DMS153 treated with DMSO at 0.1 percent for 48 hours (cell line): ENCODE data around the gene ST3GAL3.
"Not testable (repeated sequence)": the region's sequence is repeated elsewhere in the genome, so short reads cannot be mapped to it uniquely, and the experiment has no call there.

ENCODE experiments used
- DNase-seq: peaks from one replicate; lab custom pipeline; 2025; ENCODE audit not compliant: unreplicated experiment; lab: John Stamatoyannopoulos, UW

ST3GAL3 gene

DNA sequence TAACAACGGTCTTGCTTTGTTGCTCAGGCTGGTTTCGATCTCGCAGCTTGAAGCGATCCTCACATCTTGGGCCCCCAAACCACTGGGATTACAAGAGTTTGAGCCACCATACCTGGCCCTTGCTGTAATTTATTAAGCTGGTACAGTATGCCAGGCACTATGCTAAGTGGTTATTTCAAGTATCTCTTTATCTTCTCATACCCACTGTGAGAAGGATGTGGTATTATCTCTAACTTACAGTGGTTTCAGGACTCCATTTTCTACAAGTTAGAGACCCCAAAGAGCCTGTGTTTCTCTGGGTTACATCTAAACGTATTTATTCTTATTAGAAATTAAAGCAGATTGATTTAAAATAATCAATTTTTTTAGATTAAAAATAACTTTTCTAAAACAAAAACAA lies 8.1 kb upstream of the ST3GAL3 start:
- DNase-seq: no peak

DNA sequence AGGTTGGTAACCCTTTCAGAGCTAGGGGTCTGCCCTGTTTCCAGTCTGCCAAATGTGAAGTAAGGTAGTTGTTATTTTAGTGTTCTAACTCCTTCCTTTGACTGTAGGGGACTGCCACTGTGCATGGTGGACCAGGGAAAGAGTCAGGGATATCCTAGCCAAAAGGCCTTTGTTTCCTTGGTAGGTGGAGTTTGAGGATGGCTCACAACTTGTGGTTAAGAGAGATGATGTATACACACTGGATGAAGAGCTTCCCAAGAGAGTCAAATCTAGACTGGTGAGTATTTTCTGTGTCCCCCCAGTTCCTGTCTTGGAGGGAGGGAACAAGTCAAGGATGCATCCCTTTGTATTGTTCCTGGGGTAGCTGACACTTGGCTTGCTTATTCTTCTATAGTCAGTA lies 3.5 kb upstream of the ST3GAL3 start:
- no peak for DNase-seq

DNA sequence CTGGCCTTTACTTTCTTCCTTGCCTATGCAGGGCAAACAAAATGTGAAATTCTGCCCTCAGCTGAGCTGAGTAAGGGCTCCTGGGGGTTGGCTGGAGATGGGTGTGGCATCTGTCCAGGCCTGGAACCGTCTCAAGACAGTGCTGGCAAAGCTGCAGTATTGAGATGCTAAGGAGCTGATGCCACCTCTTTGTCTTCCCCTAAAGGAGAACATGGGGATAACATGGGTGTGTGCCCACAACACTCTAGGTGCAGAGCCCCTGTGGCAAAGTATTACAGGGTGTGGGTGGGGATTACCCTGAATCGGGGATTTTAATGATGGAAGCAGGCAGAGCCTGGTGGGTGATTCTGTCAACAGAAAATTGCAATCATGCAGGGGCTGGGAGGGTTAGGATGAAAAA lies 2.5 kb upstream of the ST3GAL3 start:
- DNase-seq: no peak

DNA sequence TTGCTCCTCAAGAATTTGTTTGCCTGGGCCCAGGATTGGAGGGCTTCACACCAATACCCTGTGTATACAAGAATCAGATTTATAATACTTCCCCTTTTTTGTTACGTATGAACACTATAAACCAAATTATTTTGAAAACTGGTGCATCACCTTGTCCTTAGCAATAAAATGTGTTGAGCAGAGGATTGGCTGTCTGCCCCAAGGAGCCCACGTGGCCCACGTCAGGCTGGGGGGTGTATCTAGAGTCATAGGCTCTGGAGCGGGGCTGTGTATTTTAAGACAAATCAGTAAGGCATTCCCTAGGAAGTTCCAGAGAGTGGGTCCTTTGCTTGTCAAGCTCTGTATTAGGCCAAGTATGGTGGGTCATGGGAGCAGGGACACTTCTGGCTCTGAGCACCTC lies 2.0 kb upstream of the ST3GAL3 start:
- no peak for DNase-seq

DNA sequence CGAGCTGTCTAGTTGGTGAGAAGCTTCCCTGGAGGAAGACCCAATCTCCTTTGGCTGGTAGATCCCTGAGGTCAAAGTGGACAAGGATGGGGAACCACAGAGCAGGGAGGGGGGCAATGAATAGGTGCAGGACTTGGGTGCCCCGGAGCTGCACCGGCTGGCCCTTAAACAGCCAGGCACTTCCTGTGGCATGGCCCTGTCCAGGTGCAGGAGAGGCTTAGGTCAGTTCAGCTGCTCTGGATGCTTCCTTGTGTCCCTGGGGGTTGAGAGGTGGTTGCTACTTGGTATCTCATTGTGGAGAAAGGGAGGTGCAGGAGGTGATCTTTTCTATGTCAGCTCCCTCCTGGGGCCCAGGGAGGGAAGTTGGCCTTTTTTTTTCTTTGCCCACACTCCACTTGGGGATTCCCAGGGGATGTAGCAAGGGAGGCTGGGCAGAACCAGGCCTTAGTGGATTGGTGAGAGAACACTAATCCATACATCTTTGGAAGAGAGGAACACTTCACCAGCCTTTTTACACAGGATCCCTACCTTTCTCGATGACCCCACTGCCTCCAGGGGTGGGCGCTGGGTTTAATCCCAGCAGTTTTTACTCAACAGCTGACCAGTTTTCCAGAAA lies 1.2 kb upstream of the ST3GAL3 start:
- no peak for DNase-seq

DNA sequence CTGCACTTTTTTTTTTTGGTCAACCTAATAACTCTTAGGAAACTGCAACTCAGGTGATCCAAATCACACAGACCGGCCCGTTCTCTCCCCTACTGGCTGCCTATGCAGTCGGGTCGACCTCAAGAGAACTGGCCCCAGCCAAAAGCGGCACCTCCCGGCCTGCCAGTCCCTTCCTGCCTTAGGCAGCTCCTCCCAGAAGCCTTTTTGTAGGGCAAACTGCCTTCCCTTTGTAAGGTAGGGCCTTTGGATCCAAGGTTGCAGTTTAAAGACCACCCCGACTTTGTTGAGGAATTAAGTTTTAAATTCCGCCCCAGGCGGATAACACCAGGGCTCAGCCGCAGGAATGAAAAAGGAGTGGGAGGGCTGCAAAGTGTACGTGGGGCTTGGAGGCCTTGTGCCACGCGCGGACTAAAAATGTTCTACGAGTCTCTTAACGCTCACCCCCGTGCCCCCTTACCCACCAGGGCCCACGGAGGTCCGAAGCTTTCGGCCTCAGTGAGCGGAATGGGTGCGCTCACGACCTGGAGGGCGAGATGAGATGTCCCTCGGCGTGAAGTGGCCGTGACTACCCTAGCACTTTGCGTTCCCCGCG lies 642 bp upstream of the ST3GAL3 start:
- DNase-seq: no peak

DNA sequence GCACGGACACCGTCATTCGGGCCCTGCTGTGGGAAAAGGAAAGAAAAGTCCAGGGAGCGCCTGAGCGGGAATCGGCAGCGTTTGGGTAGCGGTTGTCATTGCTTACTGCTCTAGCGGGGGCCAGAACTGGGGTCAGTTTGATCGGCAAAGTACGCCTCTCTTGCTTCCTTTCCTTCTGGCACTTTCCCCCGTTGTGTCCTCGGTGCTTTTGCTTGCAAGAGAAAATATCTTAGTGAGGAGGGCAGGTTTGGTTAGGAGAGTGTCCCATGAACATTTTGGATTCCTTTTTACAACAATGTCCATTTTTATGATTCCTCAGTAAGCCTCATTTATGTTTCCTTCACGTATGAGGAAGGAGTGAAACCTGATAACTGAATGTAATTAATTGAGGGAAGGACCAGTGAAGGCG lies 670 bp downstream of the ST3GAL3 start:
- peak; percentile 42 for DNase-seq

DNA sequence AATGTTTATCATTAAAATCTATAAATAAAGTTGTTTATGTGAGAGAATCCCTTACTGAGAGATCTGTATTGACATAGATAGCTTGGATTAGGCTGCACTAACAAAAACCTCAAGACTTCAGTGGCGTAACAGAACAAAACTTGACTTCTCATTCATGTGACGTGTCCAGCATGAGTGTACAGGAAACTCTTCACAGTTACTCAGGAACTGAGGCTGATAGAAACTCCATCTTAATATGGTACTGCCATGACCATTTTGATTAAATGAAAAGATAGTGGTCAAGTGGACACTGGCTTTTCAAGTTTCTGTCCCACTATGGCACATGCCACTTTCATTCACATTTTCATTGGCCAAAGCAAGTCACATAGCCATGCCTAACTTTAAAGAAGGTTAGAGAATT lies 3.7 kb downstream of the ST3GAL3 start:
- no peak for DNase-seq

DNA sequence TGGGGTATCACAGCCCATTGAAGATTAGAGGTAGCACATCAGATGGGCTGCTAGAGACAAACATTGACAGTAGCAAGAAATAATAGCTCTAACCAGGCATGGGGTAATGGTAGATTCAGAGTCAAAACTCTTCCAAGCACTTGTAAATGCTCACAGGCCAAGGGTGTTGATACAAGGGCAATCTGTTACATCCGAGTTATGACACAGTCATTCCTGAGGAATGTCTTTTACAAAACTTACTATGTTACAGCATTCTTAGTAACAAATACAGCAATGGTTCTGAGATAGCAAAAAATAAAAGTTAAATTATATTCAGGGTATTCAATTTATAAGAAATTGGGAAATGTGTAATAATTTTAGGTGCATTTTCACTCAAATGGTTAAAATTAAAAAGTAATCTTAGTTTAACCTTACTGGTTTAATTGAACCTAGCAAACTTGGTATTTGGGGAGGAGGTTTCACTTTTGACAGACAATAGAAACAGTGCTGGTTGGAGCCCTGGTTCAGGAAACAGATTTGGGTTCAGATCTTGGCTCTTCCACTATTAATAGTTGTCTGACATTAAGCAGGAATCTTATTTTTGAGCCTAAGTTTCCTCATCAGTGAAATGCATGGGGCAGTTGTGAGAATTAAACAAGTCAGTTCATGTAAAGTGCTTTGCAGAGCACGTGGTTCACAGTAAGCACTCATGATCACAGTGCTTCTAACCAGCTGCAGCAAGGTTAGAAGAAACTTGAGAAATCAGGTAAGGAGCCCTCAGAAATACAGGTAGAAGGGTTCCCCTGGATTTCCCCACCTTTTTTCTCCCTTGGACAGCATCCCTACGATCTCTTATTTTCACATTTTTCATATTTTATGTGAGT lies 4.4 kb downstream of the ST3GAL3 start:
- DNase-seq: no peak

DNA sequence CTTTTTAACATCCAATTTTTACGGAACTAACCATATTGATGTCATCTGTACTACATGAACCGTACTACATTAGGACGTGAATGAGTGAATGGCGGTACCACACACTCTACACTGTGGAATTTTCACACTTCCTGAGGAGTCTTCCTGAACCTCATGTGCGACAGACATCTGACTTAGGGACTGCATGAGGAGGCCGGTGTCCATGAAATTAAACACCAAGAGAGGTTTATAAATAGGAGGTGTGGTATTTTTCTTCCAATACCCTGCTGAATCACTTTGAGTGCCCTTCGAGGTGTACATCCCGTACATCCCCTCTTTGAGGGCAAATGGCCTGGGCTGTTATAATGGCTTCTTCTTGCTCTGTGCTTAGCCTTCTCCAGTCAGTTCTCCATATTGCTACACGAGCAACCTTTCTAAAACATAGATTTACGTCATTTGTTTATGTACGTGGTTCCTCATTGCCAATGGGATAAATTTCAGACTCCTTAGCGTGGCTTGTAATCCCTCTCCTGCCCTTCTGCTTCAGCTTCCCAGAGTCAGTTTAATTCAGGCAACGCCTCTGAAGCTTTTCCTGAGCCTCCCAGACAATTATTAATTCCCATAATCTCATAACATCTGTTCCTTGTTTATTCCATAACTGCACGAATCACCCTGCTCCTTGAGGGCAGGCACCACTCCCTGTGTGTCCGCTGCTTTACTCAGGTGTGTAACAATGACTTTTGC lies 9.4 kb downstream of the ST3GAL3 start:
- no peak for DNase-seq

DNA sequence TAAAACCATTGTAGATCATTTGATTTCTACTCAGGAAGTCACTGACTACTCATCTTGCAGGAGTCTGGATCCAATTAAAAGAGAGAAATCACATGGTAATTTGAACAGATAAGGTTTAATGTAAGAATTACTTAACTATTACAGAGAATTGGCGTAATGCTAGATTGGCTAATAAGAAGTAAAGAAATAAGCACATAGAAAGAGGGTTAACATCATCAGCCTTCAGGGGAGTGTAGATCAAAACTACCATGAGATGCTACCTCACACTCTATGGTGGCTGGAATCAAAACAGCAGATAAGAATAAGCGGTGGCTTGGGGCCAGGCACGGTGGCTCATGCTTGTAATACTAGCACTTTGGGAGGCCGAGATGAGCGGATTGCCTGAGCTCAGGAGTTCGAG lies 11.7 kb downstream of the ST3GAL3 start:
- DNase-seq: no peak

DNA sequence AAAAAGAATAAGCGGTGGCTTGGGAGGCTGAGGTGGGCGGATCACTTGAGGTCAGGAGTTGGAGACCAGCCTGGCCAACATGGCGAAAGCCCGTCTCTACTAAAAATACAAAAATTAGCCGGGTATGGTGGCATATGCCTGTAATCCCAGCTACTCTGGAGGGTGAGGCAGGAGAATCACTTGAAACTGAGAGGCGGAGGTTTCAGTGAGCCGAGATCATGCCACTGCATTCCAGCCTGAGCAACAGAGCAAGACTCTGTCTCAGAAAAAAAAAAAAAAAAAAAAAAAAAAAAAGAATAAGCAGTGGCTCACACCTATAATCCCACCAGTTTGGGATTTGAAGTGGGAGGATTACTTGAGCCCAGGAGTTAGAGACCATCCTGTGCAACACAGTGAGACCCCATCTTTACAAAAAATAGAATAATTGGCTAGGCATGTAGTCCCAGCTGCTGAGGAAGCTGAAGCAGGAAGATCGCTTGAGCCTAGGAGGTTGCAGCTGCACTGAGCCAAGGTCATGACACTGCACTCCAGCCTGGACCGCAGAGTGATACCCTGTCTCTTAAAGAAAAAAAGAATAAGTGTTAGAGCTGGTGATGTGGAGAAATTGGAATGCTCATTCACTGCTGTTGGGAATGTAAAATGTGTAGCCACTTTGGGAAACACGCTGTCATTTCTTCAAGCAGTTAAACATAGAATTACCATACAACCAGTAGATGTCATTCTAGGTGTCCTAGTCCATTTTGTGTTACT lies 12.5 kb downstream of the ST3GAL3 start:
- DNase-seq: not testable (repeated sequence)

DNA sequence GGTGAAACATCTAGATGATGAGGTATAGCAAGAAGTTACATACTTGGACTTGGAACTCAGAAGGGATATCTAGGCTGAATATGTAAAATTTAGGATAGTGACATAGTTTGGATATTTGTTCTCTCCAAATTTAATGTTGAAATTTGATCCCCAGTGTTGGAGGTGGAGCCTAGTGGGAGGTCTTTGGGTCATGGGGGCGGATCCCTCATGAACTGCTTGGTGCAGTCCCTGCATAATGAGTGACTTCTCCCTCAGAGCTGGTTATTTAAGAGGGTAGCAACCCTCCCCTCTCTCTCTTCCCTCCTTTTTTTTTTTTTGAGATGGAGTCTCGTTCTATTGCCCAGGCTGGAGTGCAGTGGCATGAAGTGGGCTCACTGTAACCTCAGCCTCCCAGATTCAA lies 15.5 kb downstream of the ST3GAL3 start:
- no peak for DNase-seq

DNA sequence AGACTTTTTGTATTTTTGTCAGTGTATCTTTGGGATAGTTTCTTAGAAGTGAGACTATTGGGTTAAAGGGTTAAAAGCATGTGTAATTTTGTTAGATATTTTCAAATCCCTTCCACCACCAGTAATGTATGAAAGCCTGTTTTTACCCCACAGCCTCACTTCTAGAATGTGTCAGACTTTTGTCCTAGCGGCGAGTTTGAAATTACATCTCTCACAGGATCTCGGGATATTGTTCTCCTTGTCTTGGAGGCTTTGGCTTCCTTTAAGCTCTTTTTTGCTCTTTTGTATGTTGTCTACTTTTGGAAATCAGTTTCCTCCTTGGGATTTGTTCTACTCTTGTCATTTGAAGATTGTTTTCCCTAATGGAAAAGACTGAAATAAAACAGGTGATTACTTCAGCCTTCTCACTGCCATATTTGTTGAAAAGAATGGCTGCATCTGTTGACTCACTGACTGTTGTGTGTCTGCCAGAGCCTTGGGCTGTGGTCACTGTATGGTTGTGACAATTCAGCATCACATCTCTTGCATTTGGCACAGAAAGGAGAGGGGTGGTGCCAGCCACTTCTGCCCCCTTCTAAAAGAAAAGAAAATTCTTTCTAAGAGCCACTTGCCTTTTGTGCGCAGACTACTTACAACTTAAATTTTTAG lies 22.6 kb downstream of the ST3GAL3 start:
- no peak for DNase-seq

DNA sequence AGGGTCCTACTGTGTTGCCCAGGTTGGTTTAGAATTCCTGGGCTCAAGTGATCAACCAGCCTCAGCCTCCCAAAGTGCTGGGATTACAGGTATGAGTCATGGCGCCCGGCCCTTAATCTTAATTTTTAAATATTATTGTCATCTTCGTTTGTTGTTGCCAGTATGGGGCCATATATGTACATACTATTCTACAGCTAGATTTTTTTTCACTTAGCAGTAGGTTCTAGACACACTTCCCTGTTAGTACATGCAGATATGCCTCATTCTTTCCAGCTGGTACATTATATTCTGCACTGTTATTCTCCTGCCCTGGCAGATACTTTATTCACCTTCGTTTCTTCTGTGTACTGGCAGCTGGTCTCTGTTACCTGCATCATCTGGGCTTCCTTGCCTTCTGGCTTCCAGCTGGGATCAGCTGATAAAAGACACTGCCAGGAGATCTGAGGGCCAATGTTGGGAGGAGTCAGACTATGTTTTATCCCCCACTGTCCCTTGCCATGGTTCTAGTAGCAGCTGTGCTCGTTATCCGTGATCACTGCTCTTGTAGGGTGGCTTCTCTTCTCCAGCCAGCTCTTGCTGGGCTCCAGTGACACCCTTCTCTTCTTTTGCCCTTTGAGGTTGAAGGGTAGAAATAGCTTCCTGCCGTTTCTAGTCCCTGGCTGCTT lies 24.7 kb downstream of the ST3GAL3 start:
- DNase-seq: no peak

DNA sequence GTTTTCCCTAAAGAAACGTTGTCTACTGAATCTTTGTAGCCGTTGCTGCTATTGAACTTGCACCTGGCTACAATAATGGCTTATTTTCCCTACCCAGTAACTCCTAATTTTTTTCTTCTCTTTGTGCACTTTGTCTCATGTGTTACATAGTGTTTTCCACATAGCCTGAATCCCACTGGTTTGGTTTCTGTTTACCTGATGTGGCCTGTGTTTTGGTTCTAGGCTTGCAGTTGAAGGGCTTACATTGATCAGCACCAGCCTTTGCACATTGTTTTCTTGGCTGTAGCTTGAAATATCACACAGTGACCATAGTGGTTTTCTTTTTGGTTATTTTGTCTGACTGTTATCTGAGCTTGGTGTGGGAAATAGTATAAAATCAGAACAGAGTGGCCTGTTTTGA lies 29.5 kb downstream of the ST3GAL3 start:
- DNase-seq: no peak

DNA sequence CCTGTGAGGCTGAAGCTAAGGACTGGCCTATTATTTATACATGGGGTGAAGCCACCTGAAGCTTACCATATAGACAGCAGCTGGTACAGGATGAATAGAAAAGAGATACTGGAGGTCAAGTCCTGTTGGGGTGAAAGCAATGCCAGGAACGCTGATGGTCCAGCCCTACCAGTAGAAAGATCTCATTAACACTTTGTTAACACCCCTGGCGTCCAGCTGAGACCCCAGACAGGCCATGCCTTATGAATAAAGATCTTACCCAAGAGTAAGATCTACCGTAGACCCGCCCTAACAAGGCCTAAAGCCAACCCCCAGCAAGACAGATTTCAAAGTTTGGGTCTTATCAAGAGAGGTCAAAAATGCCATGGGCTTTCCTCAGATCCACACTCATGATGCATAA lies 34.7 kb downstream of the ST3GAL3 start:
- DNase-seq: no peak

DNA sequence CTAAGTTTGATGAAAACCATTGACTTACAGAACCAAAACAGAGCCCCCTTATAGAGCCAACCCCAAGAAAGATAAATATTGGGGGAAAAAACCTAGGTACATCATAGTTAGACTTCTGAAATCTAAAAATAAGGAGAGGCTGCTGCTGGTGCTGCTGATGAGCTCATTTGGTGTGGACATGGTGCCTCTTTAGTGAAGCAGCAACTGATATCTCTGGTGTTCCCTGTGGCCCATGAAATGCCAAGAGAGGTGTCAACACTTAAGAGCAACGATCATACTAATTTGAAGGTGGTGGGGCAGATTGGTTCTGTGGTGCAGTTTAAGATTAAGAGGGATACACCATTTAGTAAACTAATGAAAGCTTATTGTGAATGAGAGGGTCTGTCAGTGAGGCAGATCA lies 35.9 kb downstream of the ST3GAL3 start:
- DNase-seq: no peak

DNA sequence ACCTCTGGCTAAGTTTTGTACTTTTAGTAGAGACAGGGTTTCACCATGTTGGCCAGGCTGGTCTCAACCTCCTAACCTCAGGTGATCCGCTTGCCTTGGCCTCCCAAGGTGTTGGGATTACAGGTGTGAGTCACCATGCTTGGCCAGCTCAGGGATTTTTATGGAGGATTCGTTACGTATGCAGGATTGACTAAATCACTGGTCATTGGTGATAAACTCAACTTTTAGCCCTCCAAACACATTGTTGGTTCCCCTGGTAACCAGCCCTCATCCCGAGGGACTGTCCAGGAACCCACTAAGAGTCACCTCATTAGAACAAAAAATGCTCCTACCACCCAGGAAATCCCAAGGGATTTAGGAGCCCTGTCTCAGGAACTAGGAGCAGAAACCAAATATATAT lies 40.4 kb downstream of the ST3GAL3 start:
- DNase-seq: no peak

DNA sequence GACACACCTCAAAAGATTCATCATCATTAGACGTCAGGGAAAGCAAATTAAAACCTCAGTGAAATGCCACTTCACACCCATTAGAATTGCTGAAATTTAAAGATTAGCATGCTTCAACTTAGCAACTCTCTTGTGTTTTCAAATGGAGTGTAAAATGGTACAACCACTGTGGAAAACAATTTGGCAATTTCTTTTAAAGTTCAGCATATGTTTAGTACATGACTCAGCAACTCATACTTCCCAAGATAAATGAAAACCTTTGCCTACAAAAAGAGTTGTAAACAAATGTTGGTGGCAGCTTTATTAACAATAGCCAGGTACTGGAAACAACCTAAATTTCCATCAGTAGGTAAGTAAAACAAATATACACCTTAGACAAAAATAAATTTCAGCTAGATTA lies 42.7 kb downstream of the ST3GAL3 start:
- no peak for DNase-seq
